HG03103 (cell line): ENCODE data around the gene CALHM1.
"Not testable (repeated sequence)": the region's sequence is repeated elsewhere in the genome, so short reads cannot be mapped to it uniquely, and the experiment has no call there.

Experiments
- ATAC-seq: cut with Tn5 transposase; IDR thresholded peaks from one replicate; pipeline ENCODE4 v1.9.1; 2021; ENCODE audit warnings: low read depth; ENCODE audit not compliant: unreplicated experiment

The CALHM1 gene, protein sequence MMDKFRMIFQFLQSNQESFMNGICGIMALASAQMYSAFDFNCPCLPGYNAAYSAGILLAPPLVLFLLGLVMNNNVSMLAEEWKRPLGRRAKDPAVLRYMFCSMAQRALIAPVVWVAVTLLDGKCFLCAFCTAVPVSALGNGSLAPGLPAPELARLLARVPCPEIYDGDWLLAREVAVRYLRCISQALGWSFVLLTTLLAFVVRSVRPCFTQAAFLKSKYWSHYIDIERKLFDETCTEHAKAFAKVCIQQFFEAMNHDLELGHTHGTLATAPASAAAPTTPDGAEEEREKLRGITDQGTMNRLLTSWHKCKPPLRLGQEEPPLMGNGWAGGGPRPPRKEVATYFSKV

DNA sequence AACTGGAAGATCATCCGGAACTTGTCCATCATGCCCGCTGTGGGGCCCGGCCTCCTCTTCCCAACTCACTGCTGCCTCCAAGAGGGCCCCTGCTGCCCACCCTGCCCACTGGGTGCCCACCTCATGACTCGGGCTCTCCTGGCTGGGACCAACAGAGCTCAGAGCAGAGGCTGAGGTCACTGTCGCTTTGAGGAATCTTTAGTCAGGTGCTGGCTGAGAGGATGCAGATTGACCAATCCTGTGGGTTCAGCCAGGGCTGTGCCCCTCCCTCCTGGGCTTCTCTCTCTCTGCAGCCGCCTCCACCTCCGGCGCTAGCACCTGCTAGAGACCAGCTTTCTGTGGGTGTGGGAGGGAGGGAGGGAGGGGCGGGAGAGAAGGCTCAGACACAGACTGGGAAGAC, at the start of gene CALHM1:
Gene CALHM1 (minus strand): TSS at position 181 of the 400 bp plus-strand sequence. CDS start 149 bp downstream, at position 32.
- no peak for ATAC-seq

DNA sequence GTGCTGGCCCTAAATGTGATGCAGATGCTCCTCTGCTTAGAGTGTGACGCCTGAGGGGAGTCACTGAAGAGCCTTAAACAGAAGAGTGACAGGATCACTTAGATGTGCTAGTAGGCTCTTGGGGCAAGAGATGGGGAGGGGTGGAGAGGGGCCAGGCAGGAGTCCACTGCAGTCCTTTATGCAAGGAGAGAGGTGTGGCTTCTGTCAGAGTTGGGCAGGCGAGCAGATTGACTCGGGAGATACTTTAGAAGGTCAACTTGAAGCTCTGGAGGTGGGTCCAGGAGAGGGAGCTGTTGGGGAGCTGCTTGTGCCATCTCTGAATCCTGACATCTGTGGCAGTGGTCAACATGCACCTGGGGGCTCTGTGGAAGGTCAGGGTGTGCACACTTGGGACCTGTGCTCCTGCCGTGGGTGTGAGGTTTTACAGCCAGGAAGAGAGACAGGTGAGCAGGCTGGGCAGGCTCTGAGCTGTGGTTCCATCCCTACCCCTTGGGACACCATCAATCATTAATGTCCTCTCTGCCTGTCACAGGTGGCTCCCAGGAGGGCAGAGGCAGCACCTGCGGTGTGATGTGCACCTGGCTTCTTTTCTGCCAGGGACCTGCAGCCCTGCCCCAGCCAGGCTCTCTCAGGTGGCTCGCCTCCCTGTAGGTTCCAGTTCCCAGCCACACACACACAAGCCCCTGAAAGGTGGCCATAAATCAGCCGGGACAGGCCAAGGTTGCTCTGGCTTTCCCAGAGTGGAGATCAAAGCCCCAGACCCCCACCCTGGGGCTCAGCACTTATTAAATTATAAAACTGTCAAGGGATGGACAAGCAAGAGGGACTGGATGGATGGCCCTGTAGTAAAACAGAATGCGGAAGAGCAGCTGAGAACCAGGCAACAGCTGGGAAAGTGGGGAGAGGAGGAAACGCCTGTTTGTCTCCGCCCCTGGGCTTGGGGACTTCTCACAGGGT, 48.8 kb upstream of the CALHM1 start:
- ATAC-seq, result no peak

DNA sequence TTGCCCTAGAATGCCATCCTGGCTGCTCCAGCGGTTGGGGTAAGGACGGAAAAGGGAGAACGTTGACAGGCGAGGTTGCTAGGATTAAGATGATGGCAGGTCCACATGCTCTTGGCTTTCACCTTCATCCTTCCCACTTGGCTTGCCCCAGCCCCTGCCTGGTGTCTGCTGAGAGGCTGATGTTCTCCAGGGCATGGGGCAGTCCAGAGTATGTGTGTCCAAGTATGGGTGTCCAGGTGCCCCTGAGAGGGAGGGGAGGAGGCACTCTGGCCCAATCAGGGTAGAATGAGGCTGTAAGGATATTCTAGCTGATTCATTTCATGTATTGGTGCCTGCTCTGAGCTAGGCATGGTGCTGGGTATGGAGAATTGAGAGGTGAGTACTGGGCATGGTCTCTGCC, 47.4 kb upstream of the CALHM1 start:
- no peak for ATAC-seq

GRCh38 chr10:103504181-103504783, 45.6 kb upstream of the CALHM1 start:
- no peak for ATAC-seq

DNA sequence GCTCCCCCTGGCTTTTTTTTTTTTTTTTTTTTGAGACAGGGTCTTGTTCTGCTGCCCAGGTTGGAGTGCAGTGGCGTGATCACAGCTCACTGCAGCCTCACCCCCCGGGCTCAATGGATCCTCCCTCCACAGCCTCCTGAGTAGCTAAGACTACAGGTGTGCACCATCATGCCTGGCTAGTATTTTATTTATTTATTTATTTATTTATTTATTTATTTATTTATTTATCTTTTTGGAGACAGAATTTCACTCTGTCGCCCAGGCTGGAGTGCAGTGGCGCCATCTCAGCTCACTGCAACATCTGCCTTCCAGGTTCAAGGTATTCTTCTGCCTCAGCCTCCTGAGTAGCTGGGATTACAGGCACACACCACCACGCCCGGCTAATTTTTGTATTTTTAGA, 45.1 kb upstream of the CALHM1 start:
- not testable (repeated sequence) for ATAC-seq

DNA sequence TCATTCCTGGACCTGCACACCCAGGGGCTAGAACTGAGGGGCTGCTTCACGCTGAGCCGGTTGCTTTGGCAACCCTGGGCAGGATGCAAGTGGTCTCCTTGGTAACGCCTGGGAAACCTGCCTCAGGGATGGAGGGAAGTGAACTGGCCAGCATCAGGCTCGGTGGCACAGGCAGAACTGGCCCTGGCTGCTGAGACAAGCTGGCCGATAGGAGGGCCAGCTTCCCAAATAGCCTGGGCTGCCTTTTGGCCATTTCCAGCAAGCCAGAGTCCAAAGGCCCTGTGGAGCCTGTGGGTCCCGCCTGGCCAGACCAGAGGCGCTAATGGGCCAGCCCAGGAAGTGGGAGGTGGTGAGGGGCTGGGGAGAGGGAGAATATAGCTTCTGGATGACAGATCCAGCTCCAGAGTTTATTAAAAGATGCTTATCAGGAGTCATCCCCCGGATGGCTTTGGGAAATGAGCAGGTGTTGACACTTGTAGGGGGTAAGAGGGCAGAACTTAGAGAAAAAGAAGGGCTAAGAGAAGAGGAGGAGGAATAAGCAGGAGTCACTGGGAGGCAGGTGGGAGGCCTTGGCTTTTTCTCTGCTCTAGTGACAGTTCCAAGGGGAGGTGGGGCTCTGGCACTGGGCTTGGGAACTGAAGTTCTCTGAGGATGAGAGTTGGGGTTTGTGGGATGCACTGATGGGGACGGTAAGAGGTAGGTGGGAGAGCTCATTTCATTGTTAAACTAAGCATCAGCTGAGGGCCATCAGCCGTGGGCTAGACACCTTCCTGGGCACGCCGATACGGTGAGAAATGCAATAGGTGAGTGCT, 44.4 kb upstream of the CALHM1 start:
- ATAC-seq, result no peak

DNA sequence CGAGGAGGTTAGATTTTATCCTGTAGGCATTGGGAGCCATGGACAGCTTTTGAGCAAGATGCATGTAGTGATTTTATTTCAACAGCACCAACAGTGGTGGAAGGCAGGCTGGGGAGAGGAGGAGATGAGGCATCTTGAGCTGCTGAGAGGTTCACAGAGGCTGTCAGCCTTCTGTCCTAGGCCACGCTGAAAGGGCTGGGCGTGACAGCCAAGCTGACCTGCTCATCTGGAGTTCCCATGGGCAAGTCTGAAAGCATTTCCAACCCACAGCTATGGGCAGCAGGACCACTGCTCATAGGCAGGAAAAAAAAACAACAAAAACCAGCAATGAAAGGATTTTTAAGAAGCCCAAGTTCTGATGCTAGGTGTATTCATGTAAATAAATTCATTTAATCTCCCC, 42.5 kb upstream of the CALHM1 start:
- ATAC-seq, result no peak

- no peak for ATAC-seq
These were observed 41.8 kb upstream of the CALHM1 start for GRCh38 chr10:103500481-103500880.

- ATAC-seq, result no peak
These were observed 41.2 kb upstream of the CALHM1 start for GRCh38 chr10:103499881-103500280.

GRCh38 chr10:103498936-103499638, 40.4 kb upstream of the CALHM1 start:
- ATAC-seq, result no peak

DNA sequence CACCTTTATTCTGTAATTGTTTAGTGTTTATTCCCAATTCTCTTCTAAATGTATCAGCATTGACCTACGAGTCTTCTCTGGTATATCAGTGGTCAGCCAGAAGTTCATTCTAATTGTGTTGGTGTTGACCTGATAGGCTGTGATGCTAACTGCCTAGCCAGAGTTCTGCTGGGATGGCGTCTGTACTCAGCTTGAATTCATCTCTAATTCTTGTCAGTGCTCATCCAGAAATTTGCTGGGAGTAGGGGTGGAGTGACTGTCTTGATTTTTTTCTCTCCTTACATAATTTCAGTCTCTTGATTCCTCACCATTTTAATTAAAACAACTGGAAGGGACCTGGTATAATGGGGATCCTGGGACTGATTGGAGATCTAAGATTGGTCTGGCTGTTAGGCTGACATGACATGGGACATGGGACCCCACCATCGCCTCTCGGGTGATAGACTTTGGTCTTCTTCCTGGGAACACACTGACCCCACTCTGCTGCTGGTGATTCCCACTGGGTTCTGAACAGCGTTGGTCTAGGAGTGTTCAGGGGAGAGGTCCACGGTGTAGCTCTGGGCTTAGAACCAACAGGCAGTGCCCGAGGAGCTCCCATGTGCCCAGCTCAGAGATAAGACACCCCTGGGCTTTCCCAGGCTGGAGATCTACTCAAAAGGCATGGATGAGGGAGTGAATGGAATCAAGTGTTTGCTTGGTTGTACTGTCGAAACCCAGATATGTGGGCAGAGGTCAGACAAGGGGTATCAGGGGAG, 38.6 kb upstream of the CALHM1 start:
- ATAC-seq, result no peak

DNA sequence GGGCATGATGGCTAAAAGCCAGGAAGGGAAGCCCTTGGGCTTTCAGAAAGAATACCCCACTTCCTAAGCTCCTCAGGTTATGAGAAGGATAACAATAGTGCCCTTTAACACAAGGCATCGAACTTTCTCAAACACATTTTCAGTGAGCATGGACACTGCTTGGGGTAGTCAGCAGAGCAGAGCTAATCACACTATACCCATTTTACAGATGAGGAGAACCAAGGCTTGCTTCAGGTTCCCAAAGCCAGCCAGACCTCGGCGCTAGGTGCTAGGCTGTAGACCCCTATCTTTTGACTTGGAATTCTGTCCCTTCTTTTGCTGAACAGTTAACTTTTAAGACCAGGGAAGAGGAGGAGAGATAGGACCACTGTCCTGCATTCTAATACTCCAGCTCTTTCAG, 36.6 kb upstream of the CALHM1 start:
- ATAC-seq, result no peak

DNA sequence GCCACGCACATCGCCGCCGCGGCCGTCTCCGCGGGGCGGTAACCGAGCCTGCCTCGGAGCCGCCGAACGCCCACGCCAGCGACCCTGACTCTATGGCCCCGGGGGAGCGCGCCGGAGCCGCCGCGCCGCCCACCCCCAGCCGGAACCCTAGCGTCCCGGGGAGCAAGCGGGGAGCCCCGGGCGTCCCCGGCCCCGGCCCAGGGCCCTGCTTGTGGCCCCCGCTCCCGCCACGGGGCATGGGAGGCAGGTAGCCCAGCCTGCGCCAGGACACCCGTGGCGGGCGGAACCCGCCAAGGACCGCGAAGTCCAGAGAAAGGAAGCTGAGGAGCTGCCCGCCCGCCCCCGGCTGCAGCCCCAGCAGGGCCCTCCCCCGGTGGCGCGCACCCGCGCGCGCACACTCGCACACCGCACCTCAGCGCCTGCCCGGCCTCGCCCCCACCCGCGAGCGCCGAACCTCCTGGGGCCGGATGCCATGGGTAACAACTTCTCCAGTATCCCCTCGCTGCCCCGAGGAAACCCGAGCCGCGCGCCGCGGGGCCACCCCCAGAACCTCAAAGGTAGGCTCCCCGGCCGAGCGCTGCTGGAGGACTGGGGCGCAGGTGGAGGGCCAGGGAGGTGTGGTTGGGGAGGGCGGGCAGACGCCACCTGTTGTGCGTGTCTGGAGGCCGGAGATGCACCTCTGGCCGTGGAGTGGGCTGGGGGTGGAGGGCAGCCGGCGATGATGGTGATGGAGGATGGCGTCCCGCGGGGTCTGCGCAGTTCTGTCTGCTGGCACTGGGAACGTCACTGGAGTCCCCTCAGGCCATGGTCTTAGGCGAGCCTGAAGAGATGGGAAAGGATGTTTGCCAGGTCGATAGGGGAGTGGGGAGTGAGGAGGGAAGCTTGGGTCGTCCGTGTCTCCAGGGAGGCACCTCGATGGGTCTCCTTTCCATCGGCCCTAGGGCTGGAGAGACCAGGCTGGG, 35.5 kb upstream of the CALHM1 start:
- no peak for ATAC-seq

GRCh38 chr10:103493362-103493915, 34.7 kb upstream of the CALHM1 start, which contains the start of gene NEURL1:
NEURL1 (plus strand) TSS chr10:103493705; CDS start chr10:103494388, 683 bp downstream.
- no peak for ATAC-seq

DNA sequence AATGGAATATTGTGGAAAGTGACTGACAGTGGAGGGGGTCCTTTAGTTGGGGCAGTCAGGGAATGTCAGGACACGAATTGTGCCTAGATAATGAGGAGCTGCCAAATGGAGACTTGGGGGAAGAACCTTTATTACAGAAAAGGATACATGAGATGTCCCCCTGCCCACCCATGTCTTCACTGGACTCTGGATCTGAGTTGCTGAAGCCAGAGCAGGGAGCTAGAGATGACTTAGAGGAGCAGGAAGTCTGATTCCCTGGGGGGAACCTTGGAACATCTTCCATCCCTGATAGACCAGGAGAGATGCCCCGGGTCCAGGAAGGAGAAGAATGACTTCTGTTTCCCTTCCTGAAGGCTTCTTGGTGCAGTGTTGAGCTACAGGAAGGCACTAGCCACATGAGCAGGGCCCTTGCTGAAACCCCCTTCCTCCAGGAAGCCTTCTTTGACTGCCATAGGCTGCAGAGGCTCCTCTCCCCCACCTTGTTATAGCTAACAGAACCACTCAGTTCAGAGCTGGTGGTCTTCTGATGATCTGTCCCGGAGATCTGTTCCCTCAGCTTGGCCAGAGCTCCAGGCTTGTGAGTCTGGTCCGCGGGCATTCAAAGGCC, 34.1 kb upstream of the CALHM1 start:
- ATAC-seq, result no peak

GRCh38 chr10:103491729-103492364, 33.1 kb upstream of the CALHM1 start:
- no peak for ATAC-seq

DNA sequence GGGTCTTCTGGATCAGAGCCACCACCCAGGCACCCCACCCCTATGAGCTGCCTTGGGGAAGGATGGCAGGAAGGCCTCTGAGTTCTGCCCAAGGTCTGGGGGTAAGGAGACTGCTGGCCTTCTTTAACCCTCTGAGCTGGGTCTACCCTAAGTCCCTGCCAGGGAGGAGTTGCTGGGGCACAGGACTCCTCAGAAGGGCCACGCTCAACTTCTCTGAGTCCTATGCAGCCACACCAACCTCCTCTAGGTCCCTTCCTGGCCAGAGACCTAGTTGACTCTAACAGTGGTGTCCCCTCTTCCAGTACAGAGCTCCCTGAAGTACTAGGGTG, 32.2 kb upstream of the CALHM1 start:
- peak; percentile 18 for ATAC-seq
